GM21528 (cell line): ENCODE measurements around the gene FOXD4L3.
"Not testable (repeated sequence)": the region's sequence is repeated elsewhere in the genome, so short reads cannot be mapped to it uniquely, and the experiment has no call there.

Experiments
- ATAC-seq: cut with Tn5 transposase; IDR thresholded peaks from one replicate; pipeline ENCODE4 v1.9.1; 2021; ENCODE audit warnings: mild to moderate bottlenecking, moderate library complexity; ENCODE audit not compliant: unreplicated experiment, low FRiP score

Gene FOXD4L3

DNA sequence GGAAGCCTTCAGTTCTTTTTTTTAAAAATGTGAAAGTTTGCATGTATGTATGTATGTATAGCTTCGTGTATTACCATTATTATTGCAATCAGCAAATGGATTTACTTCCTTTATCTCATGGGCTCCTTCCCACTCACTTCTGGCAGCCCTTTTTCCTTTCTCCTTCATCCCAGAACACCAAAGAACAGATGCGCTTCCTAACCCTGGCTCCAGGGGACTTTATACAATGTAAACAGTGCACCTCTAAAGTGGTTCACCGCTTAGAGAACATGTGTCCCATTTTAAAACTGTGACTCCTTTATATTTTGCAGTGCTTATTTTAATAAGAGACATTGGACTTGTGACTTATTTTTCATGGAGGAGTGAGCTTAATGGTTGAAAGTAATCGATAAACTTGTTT, 40.6 kb downstream of the FOXD4L3 start:
- ATAC-seq = not testable (repeated sequence)

- ATAC-seq = not testable (repeated sequence)
Observed at GRCh38 chr9:68343992-68344391, 41.3 kb downstream of the FOXD4L3 start.

DNA sequence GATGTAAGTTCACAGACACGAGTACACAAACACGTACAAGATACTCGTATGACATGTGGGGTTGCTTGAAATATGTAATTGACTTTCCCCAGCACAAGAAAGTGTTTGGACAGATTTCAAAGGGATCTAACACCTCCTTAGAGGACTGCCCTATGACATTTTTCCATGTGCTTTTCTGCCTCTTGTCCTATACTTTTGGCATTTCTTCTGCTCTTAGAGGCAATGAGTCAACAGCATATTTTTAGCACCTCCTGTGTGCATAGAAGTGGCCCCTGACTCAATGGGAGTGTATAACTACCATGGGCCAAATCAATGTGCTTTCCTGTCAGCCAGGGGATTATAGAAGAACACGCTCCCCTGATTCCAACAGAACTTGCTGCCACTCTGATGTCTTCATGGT, 49.0 kb downstream of the FOXD4L3 start:
- ATAC-seq = not testable (repeated sequence)
